Measurements from ENCODE around the gene GLT8D2. TPM values are rescaled to one million over a fixed set of nuclear protein-coding genes. Genes with fewer than 3 reads are reported as not detected.

Gene GLT8D2
- total and polyA plus RNA-seq, 2 of the 13 experiments (the other 11 are each of a cell fraction or from before 2014, with no cell fraction given), result not detected

DNA sequence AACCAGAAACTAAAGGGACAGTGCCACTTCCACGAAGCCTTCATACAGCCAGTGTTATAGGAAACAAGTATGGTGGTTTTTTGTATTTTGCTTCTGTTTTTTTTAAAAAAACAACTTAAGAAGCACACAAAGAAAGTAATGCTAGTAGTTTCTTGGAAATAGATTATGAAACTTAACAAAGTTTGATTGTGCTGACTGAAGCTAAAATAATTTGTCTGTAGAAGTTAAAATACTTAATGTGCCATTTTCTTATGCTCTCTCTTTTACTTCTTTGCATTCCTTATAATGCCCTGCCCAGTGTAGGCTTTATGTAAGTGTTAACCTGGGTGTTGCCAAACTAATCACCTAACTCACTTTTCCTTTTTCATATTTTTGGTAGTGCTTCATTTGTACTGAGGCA, 30.8 kb upstream of the GLT8D2 start:
- intact Hi-C loops (cut with micrococcal nuclease; ENCODE audit: unreplicated experiment), result no loop called here
- Histone ChIP-seq H3K4me1 (ENCODE audit: insufficient read depth, low read length) (no peaks in the 10 kb centered on the region), H2AFZ (ENCODE audit: low read length) (no peak overlapping the region), H3K27ac (ENCODE audit: extremely low read length, insufficient read depth, low read length) (no peak overlapping the region), H3K4me2 (ENCODE audit: low read depth, low read length) (no peak overlapping the region), H3K36me3 (replicated peaks in 1 of 2; ENCODE audit: control insufficient read depth in 1 of 2, insufficient read depth in 2 of 2, low read length in 2 of 2) (peaks cover 0 to 16% of the 10 kb centered on the region in 2 experiments; a peak in 2 of 5 replicates), H3K4me3 (replicated peaks in 1 of 3; ENCODE audit: insufficient read depth in 1 of 3, low read depth in 2 of 3, low read length in 3 of 3) (no peak overlapping the region), H3K79me2 (ENCODE audit: insufficient read depth, low read length) (no peaks in the 10 kb centered on the region), H4K20me1 (ENCODE audit: insufficient read depth, low read length) (no peaks in the 10 kb centered on the region), H3K9me3 (ENCODE audit: low read length) (no peaks in the 10 kb centered on the region), H3K9ac (ENCODE audit: insufficient read depth, low read depth, low read length) (no peak overlapping the region), H3K27me3 (ENCODE audit: control insufficient read depth in 1 of 2, insufficient read depth in 2 of 2, low read length in 2 of 2) (no peaks in the 10 kb centered on the region)
- POLR2A ChIA-PET, result no interaction called here
- FAIRE-seq (no peak), ATAC-seq (no peak), DNase-seq (ENCODE audit: low spot score) (no peak)
- CTCF ChIA-PET (ENCODE audit: low intra/inter-chr PET ratio, low total read pairs), result no interaction called here
- BruUV-seq (replicated peaks), result no TSS peak
- TF ChIP-seq MAFF (IDR thresholded peaks at IDR 0.05; ENCODE audit: low read depth, low read length) (peak; percentile 52; the same call in 1 of the 2 replicates), MAFK (conservative IDR thresholded peaks at IDR 0.05 in 1 of 2, IDR thresholded peaks at IDR 0.05 in 1 of 2; ENCODE audit: low read length in 2 of 2) (peak in 1 of 2 experiments; percentile 74; a peak in 3 of 4 replicates), HOXA7 (CRISPR knock-in tag; IDR thresholded peaks at IDR 0.05) (no peak), HOXA5 (CRISPR knock-in tag; IDR thresholded peaks at IDR 0.05) (no peak), POLR2A (IDR thresholded peaks at IDR 0.05; ENCODE audit: insufficient read depth in 1 of 2, low read depth in 2 of 2, low read length in 2 of 2) (no peak)
- WGBS (ENCODE audit: low lambda C conversion rate), result 87% methylated on average over 1 of the region's 1 CpG
- in situ Hi-C loops (cut with HindIII; ENCODE audit: extremely low pct_ligation_motif_present, low pct_unique_long_range_greater_than_20kb), result no loop called here

DNA sequence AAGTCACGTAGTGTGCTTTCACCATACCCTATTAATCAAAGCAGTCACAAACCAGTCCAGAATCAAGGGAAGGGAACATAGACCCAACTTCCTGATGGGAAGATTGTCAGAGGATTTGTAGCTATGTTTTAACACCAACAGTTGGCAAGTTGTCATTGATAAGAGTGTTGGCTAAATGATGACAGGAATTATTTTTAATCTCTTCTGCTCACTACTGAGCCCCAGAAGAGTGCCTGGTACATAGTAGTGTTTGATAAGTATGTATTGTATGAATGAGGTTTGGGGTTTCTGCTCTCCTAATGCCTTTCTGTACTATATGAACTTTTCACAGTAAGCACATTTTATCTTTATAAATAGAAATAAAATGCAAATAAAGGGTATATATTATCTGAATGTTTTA, 29.0 kb upstream of the GLT8D2 start:
- no peak overlapping the region for H3K27ac ChIP-seq (ENCODE audit: extremely low read length, insufficient read depth, low read length)
- in situ Hi-C loops (cut with HindIII; ENCODE audit: extremely low pct_ligation_motif_present, low pct_unique_long_range_greater_than_20kb) (no loop called here), intact Hi-C loops (cut with micrococcal nuclease; ENCODE audit: unreplicated experiment) (no loop called here)
- H3K9me3 ChIP-seq (ENCODE audit: low read length), result no peaks in the 10 kb centered on the region
- no peak overlapping the region for H3K4me2 ChIP-seq (ENCODE audit: low read depth, low read length)
- no peaks in the 10 kb centered on the region for H3K4me1 ChIP-seq (ENCODE audit: insufficient read depth, low read length)
- H2AFZ ChIP-seq (ENCODE audit: low read length), result no peak overlapping the region
- no TSS peak for BruUV-seq (replicated peaks)
- no peaks in the 10 kb centered on the region for H3K27me3 ChIP-seq (ENCODE audit: control insufficient read depth in 1 of 2, insufficient read depth in 2 of 2, low read length in 2 of 2)
- ChIA-PET CTCF (ENCODE audit: low intra/inter-chr PET ratio, low total read pairs) (no interaction called here), POLR2A (no interaction called here)
- FAIRE-seq (no peak), ATAC-seq (no peak), DNase-seq (ENCODE audit: low spot score) (no peak)
- H3K36me3 ChIP-seq (replicated peaks in 1 of 2; ENCODE audit: control insufficient read depth in 1 of 2, insufficient read depth in 2 of 2, low read length in 2 of 2), result peaks cover 0 to 10% of the 10 kb centered on the region in 2 experiments; a peak in 2 of 5 replicates
- H4K20me1 ChIP-seq (ENCODE audit: insufficient read depth, low read length), result no peaks in the 10 kb centered on the region
- no peaks in the 10 kb centered on the region for H3K79me2 ChIP-seq (ENCODE audit: insufficient read depth, low read length)
- no peak overlapping the region for H3K9ac ChIP-seq (ENCODE audit: insufficient read depth, low read depth, low read length)
- WGBS (ENCODE audit: low lambda C conversion rate), result 100% methylated on average over 1 of the region's 1 CpG
- no peak overlapping the region for H3K4me3 ChIP-seq (replicated peaks in 1 of 3; ENCODE audit: insufficient read depth in 1 of 3, low read depth in 2 of 3, low read length in 3 of 3)
- no peak for TF ChIP-seq ZNF563 (CRISPR knock-in tag; IDR thresholded peaks at IDR 0.05)
- TF ChIP-seq MEIS2 (CRISPR knock-in tag; IDR thresholded peaks at IDR 0.05), result no peak
- no peak for TF ChIP-seq SPEN (CRISPR knock-in tag; IDR thresholded peaks at IDR 0.05; ENCODE audit: low read depth)
- no peak for TF ChIP-seq ZNF720 (CRISPR knock-in tag; IDR thresholded peaks at IDR 0.05)
- TF ChIP-seq, protein P1, sequence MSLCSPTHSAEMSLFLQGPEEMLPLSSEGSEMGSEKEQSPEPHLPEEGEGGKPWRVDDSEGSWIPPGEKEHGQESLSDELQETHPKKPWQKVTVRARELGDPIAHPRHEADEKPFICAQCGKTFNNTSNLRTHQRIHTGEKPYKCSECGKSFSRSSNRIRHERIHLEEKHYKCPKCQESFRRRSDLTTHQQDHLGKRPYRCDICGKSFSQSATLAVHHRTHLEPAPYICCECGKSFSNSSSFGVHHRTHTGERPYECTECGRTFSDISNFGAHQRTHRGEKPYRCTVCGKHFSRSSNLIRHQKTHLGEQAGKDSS (CRISPR knock-in tag; IDR thresholded peaks at IDR 0.05; ENCODE audit: borderline replicate concordance, low read depth), result no peak
- TF ChIP-seq PPARG (CRISPR knock-in tag; conservative IDR thresholded peaks at IDR 0.05), result no peak
- no peak for TF ChIP-seq NR2F2 (IDR thresholded peaks at IDR 0.05; ENCODE audit: borderline replicate concordance, low read depth)
- TF ChIP-seq SMAD1 (CRISPR knock-in tag; IDR thresholded peaks at IDR 0.05; ENCODE audit: borderline replicate concordance, low read depth), result no peak
- TF ChIP-seq HIVEP1 (CRISPR knock-in tag; IDR thresholded peaks at IDR 0.05), result no peak
- TF ChIP-seq MTF2 (CRISPR knock-in tag; IDR thresholded peaks at IDR 0.05; ENCODE audit: borderline replicate concordance), result no peak
- no peak for TF ChIP-seq BORCS8-MEF2B (CRISPR knock-in tag; IDR thresholded peaks at IDR 0.05)
- TF ChIP-seq POLR2G (IDR thresholded peaks at IDR 0.05; ENCODE audit: low read depth, low read length), result no peak
- TF ChIP-seq, protein P2, sequence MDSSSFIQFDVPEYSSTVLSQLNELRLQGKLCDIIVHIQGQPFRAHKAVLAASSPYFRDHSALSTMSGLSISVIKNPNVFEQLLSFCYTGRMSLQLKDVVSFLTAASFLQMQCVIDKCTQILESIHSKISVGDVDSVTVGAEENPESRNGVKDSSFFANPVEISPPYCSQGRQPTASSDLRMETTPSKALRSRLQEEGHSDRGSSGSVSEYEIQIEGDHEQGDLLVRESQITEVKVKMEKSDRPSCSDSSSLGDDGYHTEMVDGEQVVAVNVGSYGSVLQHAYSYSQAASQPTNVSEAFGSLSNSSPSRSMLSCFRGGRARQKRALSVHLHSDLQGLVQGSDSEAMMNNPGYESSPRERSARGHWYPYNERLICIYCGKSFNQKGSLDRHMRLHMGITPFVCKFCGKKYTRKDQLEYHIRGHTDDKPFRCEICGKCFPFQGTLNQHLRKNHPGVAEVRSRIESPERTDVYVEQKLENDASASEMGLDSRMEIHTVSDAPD (CRISPR knock-in tag; IDR thresholded peaks at IDR 0.05), result no peak
